ENCODE data around the gene KCNC4. TPM values are rescaled to one million over a fixed set of nuclear protein-coding genes. Genes with fewer than 3 reads are reported as not detected.

Gene KCNC4
- total and polyA plus RNA-seq, 2 of the 13 experiments (the other 11 are each of a cell fraction or from before 2014, with no cell fraction given) = 0.24 to 0.66 TPM

- Histone ChIP-seq H3K9ac (ENCODE audit: insufficient read depth, low read depth, low read length) (no peak overlapping the region), H3K4me1 (ENCODE audit: insufficient read depth, low read length) (no peaks in the 10 kb centered on the region), H3K4me2 (ENCODE audit: low read depth, low read length) (no peak overlapping the region), H3K27me3 (ENCODE audit: control insufficient read depth in 1 of 2, insufficient read depth in 2 of 2, low read length in 2 of 2) (peaks cover 13 to 34% of the 10 kb centered on the region in 2 experiments; a peak in 4 of 5 replicates), H3K36me3 (replicated peaks in 1 of 2; ENCODE audit: control insufficient read depth in 1 of 2, insufficient read depth in 2 of 2, low read length in 2 of 2) (no peaks in the 10 kb centered on the region), H3K27ac (ENCODE audit: extremely low read length, insufficient read depth, low read length) (no peak overlapping the region), H3K4me3 (replicated peaks in 1 of 3; ENCODE audit: insufficient read depth in 1 of 3, low read depth in 2 of 3, low read length in 3 of 3) (no peak overlapping the region), H3K9me3 (ENCODE audit: low read length) (no peaks in the 10 kb centered on the region), H3K79me2 (ENCODE audit: insufficient read depth, low read length) (no peaks in the 10 kb centered on the region), H2AFZ (ENCODE audit: low read length) (no peak overlapping the region), H4K20me1 (ENCODE audit: insufficient read depth, low read length) (no peaks in the 10 kb centered on the region; the same call in 1 of the 2 replicates)
- no peak for TF ChIP-seq TEAD3 (CRISPR knock-in tag; optimal IDR thresholded peaks at IDR 0.05; ENCODE audit: borderline replicate concordance)
- TF ChIP-seq ZNF44 (CRISPR knock-in tag; IDR thresholded peaks at IDR 0.05) = no peak
- no peak for TF ChIP-seq HNF4A (CRISPR knock-in tag; IDR thresholded peaks at IDR 0.05)
- TF ChIP-seq ZBTB1 (CRISPR knock-in tag; IDR thresholded peaks at IDR 0.05; ENCODE audit: borderline replicate concordance) = no peak
- no peak for TF ChIP-seq ZNF709 (CRISPR knock-in tag; IDR thresholded peaks at IDR 0.05)
- TF ChIP-seq ZNF687 (CRISPR knock-in tag; IDR thresholded peaks at IDR 0.05) = no peak
- TF ChIP-seq SP4 (CRISPR knock-in tag; IDR thresholded peaks at IDR 0.05) = no peak
- TF ChIP-seq ELF4 (CRISPR knock-in tag; IDR thresholded peaks at IDR 0.05; ENCODE audit: borderline replicate concordance) = no peak
- no peak for TF ChIP-seq STAG1 (CRISPR knock-in tag; IDR thresholded peaks at IDR 0.05)
- TF ChIP-seq ZBTB8A (CRISPR knock-in tag; IDR thresholded peaks at IDR 0.05; ENCODE audit: borderline replicate concordance, low read depth) = no peak
- no peak for TF ChIP-seq ZSCAN5A (CRISPR knock-in tag; IDR thresholded peaks at IDR 0.05; ENCODE audit: borderline replicate concordance)
- TF ChIP-seq NR0B2 (CRISPR knock-in tag; IDR thresholded peaks at IDR 0.05) = no peak
- TF ChIP-seq ZNF235 (CRISPR knock-in tag; IDR thresholded peaks at IDR 0.05; ENCODE audit: borderline replicate concordance) = no peak
- no peak for TF ChIP-seq RARG (CRISPR knock-in tag; IDR thresholded peaks at IDR 0.05; ENCODE audit: low read depth)
- no peak for TF ChIP-seq ZNF230 (CRISPR knock-in tag; IDR thresholded peaks at IDR 0.05)
- TF ChIP-seq ZSCAN31 (CRISPR knock-in tag; IDR thresholded peaks at IDR 0.05; ENCODE audit: low read depth) = no peak
- no peak for TF ChIP-seq ZFP62 (CRISPR knock-in tag; IDR thresholded peaks at IDR 0.05)
- no TSS peak for BruUV-seq (replicated peaks)
- in situ Hi-C loops (cut with HindIII; ENCODE audit: extremely low pct_ligation_motif_present, low pct_unique_long_range_greater_than_20kb) = no loop called here
- WGBS (ENCODE audit: low lambda C conversion rate) = 62% methylated on average over 6 of the region's 10 CpGs
- DNase-seq (ENCODE audit: low spot score) = no peak
- intact Hi-C loops (cut with micrococcal nuclease; ENCODE audit: unreplicated experiment) = no loop called here
- ChIA-PET CTCF (ENCODE audit: low intra/inter-chr PET ratio, low total read pairs) (no interaction called here), POLR2A (no interaction called here)
- no peak for FAIRE-seq
- ATAC-seq = no peak
Measured at GRCh38 chr1:110195196-110195595, 14.9 kb upstream of the KCNC4 start.
